Esophagus muscularis mucosa (tissue), 3 donors: Measurements from ENCODE around the gene PRKCH.

Source experiments
- CTCF ChIP-seq, 3 experiments: fragments of 200-600 bp in 2 of 3; fragments of 450-650 bp in 1 of 3; sonication (generic) in 2 of 3; IDR thresholded peaks; one replicate each; pipeline ENCODE4 v1.5.1; 2017 to 2019; ENCODE audit warnings: antibody characterized with exemption in 3 of 3, mild to moderate bottlenecking in 2 of 3, moderate library complexity in 1 of 3
- EP300 ChIP-seq: sonication (generic); formaldehyde crosslinking; IDR thresholded peaks from one replicate; pipeline ENCODE4 v1.6.1; 2017; ENCODE audit warnings: antibody characterized with exemption

GRCh38 chr14:61342486-61342885 is 21.1 kb downstream of the PRKCH start:
- TF ChIP-seq CTCF (IDR thresholded peaks at IDR 0.05) (no peak), EP300 (no peak)
